Regular cardiac myocyte (primary cell): ENCODE measurements around the gene OCA2. TPM values are rescaled to one million over a fixed set of nuclear protein-coding genes. Genes with fewer than 3 reads are reported as not detected.

Experiments used
- total RNA-seq: library from RNA; depleted of rRNA; stranded (reverse); fragments of >200 nt; gene quantifications from 2 replicates; pipeline ENCODE4 v1.2.3, GENCODE V29; 2014

Gene OCA2
- total RNA-seq: not detected in 2 replicates

DNA sequence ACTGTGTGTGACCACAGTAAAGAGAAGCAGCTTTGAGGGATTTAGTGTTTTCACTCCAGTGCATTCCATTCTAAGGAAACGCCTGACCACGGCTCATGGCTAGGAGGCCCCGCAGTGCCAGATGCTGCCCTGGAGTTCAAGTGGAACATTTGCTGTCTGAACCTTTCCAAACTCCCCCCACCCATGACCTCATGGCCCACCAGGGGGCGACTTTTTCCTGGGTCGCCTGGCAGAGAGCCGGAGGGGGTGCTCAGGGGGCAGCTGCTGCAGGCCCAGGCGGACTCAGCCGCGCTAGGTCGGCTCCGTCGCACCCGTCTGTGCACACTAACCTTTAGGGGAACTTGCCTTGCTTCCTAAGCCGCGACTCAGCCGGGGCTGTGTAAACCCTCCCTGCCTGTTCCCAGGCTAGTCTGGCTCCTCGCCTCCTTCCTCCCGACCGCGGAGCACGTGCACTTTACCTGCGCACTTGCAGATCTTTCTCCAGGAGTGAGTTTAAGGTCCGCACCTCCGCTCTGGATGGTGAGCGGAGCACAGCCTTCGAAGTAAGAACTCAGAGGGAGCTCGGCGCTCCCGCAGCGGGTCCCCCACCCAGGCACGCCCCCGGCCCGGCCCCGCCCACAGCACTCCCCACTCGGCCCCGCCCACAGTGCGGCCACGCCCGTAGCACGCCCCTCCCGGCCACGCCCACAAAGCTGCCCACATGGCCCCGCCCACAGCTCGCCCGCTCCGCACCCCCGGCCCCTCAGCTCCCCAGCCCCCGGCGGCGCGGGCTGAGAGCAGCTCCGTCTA is at the start of gene OCA2:
Gene OCA2, minus strand, starts transcription at position 550 of the 789 bp plus-strand sequence. CDS start 17,441 bp downstream, outside the sequence.

Other genes with a start within 250 kb of the OCA2 start
- gene HERC2, start 222.9 kb upstream of the OCA2 start, total RNA-seq: 35.8 and 41.6 TPM in 2 replicates